ENCODE results near the gene TMC5.
"Not testable (repeated sequence)": the region's sequence is repeated elsewhere in the genome, so short reads cannot be mapped to it uniquely, and the experiment has no call there.

Gene TMC5

DNA sequence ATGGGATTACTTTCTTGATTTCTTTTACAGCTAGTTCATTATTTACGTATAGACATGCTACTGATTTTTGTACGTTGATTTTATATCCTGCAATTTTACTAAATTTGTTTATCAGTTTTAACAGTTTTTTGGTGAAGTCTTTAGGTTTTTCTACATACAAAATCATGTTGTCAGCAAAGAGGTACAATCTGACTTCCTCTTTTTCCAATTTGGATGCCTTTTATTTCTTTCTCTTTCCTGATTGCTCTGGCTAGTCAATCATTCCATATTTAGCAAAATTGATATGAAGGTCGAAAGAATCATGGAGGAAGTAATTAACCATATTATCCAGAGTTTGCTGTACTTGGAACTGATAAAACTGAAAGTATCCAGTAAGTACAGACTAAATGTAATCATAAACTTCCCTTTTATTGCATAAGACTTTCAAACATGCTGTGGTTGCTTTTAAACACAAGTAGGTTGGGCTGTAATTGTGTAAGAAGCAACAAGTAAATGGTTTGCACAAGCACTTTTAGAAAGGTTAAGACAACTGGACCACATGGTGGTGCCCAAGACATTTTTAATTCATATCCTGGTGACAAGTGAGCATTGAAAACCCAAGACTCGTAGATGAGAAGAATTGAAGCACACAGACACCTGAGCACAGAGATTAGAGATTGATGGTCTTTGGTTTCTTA lies 95.8 kb downstream of the TMC5 start:
- no peak for DNase-seq

GRCh38 chr16:19515757-19516156 lies 98.1 kb downstream of the TMC5 start:
- no peak for DNase-seq

GRCh38 chr16:19517424-19518089 lies 99.9 kb downstream of the TMC5 start:
- DNase-seq: no peak

GRCh38 chr16:19518388-19518787 lies 100.7 kb downstream of the TMC5 start:
- DNase-seq: no peak

- peak; percentile 8 for DNase-seq
Observed at GRCh38 chr16:19520861-19521331, 103.2 kb downstream of the TMC5 start.

DNA sequence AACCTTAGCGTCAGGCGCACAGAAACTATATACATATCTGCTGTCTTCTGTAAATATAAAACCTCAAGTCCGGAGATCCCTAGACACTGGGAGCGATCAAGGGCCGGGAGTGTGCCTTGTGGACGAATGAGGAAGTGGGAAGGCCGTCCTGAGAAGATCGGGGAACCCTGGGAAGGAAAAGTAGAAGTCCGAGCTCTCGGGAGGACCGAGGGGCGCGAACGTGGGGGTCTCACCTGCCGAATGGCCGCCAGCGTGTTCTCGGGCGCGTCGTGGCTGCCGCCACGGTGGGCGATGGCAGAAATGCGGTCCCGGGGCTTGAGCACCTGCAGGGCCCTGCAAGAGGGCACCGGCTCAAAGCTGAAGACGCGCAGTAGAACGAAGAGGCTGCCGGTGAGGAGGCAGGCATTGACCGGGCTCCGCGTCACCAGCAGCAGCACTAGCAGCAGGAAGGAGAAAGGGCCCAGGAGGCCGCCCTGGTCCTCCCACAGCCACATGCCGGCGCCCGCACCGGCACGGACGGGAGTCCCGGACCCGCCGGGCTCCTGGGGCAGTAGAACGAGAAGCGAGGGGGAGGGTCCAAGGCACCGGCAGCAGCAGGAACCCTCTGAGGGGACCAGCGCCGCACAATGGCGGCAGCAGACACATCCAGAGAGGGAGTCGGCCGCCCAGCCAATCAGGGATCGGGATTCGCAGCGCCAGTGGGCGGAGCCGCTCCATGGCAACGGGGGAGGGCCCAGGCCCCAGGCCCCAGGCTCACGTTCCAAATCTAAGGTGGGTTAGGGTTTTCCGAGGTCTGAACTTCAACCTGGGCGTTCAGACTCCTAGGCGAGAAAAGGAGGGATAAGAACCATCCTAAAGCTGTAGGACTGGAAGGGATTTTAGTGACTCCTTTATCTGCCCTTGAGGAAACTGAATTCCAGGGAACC lies 104.1 kb downstream of the TMC5 start, which contains the start of gene GDE1:
TSS of gene GDE1 (minus strand) at position 628 of the 926 bp plus-strand sequence. CDS start at position 494, 134 bp downstream.
- DNase-seq: peak; percentile 93

- no peak for DNase-seq
Observed at GRCh38 chr16:19522397-19522732, 104.7 kb downstream of the TMC5 start.

- no peak for DNase-seq
Observed at GRCh38 chr16:19522760-19523159, 105.1 kb downstream of the TMC5 start.

- DNase-seq: no peak
Observed at GRCh38 chr16:19523184-19523558, 105.5 kb downstream of the TMC5 start.

GRCh38 chr16:19523559-19524355 lies 106.1 kb downstream of the TMC5 start, which contains the start of gene CCP110:
Gene CCP110 (plus strand): TSS chr16:19523942. CDS start chr16:19527882, 3,940 bp downstream.
- DNase-seq: peak; percentile 94

DNA sequence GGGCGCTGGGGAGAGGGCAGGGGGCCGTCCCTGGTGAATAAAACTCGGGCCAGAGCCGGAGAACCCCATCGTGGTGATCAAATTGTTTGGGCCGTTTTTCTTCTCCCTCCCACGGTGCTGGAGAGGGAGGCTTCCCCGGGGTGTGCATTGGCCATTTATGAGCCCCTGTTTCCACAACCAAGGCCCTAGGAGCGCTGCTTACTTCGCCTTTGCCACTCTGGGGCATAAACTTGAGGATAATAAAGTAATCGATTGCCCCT lies 106.6 kb downstream of the TMC5 start:
- no peak for DNase-seq

GRCh38 chr16:19524616-19525384 lies 107.1 kb downstream of the TMC5 start:
- DNase-seq: no peak

DNA sequence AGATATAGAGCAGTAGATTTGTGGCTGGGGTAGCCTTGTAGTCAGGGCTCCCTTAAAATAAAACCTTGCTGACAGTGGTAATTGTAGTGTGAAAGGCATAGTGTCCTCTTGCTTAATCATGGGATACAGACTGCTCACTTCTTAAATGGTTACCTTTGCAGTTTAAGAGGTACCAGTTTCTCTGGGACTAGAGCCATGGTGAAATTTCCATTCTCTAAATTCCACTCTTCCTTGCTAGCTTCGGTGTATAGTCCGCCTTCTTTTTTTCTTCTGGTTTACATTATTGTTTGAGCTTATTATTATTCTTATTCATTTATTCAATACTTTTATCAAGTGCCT lies 107.7 kb downstream of the TMC5 start:
- DNase-seq: no peak

GRCh38 chr16:19527161-19527560 lies 109.5 kb downstream of the TMC5 start:
- no peak for DNase-seq

GRCh38 chr16:19528666-19529065 lies 111.0 kb downstream of the TMC5 start:
- DNase-seq: no peak

DNA sequence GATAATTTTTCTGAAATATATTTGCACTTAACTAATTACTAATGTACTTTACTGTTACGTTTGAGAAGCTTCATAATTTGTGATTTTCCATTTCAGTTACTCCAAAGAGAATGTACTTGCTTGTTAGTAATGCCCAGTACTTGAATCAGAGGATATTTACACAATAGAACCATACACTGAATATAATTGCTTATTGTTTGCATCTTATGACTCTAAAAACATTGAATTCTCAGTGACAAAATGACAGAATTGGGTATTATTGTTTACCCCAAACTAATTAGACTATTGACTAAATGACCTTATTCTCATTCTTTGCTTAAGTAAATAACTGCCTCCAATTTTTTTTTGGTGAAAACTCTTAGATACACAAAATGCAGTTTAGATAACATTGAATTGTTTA lies 114.9 kb downstream of the TMC5 start:
- DNase-seq: no peak

GRCh38 chr16:19540241-19540970 lies 122.7 kb downstream of the TMC5 start:
- DNase-seq: no peak

DNA sequence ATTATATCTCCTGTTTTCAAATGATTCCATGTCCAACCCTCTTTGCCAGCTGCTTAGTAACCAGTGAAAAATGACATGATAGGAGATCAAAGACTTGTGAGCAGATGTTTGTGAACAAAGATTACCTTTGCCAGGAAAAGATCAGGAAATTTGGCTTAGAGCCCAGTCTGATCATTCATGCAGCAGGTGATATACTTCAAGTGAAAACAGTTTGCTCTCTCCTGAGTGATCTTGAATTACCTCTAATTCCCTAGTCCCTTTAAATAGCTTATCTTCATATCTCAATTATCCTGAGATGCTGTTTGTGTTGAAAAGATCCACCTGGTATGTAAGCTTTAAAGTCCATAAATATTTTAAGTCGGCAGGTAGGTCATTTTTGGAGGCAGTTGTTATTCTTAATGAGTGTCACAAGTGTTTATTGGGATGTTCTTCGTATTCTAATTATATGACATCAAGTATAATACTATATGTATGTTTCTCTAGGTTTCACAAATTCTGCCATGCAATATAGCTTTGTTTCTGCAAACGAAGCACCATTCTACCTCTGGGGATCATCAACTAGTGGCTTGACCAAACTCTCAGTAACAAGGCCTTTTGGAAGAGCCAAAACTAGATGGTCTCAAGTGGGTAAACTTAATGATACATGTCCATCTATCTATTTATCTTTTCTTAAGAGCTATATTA lies 124.6 kb downstream of the TMC5 start:
- DNase-seq: no peak

- not testable (repeated sequence) for DNase-seq
Observed at GRCh38 chr16:19543278-19543996, 125.8 kb downstream of the TMC5 start.

- no peak for DNase-seq
Observed at GRCh38 chr16:19548144-19548543, 130.5 kb downstream of the TMC5 start.
